ENCODE measurements around the gene CCDC87. TPM values are rescaled to one million over a fixed set of nuclear protein-coding genes. Genes with fewer than 3 reads are reported as not detected.
A peak's percentile ranks its signal among the peaks of the same experiment; 100 is the strongest.
"Not testable (repeated sequence)": the region's sequence is repeated elsewhere in the genome, so short reads cannot be mapped to it uniquely, and the experiment has no call there.

The CCDC87 gene
- total RNA-seq, 1 donor from 2014 or later: 0.31 TPM

- TF ChIP-seq CTCF (IDR thresholded peaks at IDR 0.05): no peak
- Mint-ChIP-seq H3K36me3 (ENCODE audit: low read depth) (peaks cover 45% of the 10 kb centered on the region), H3K27ac (peak overlapping the region; percentile 19), H3K4me3 (no peak overlapping the region), H3K4me1 (peaks cover 35% of the 10 kb centered on the region), H3K9me3 (no peaks in the 10 kb centered on the region), H3K27me3 (no peaks in the 10 kb centered on the region)
- ChIA-PET POLR2A (interaction anchor here (0.6 to 1.2 kb wide), 2 partner anchors 135 to 289 kb away, joined by 3 read pairs; no protein-coding TSS in a partner anchor), CTCF (no interaction called here)
- DNase-seq: no peak
- ATAC-seq (ENCODE audit: low read depth): no peak
- intact Hi-C loops (cut with micrococcal nuclease): loop anchor here (10.0 kb wide), 1 partner anchor 302 kb away; the partner anchor contains the start of gene RCE1
These were observed 50.5 kb downstream of the CCDC87 start for GRCh38 chr11:66542362-66542761.

GRCh38 chr11:66541892-66542291 lies 51.0 kb downstream of the CCDC87 start:
- H3K4me1 Mint-ChIP-seq: peaks cover 34% of the 10 kb centered on the region
- no peak overlapping the region for H3K4me3 Mint-ChIP-seq
- TF ChIP-seq CTCF (IDR thresholded peaks at IDR 0.05): no peak
- ATAC-seq (ENCODE audit: low read depth) (no peak), DNase-seq (no peak)
- CTCF ChIA-PET: no interaction called here
- intact Hi-C loops (cut with micrococcal nuclease): loop anchor here (10.0 kb wide), 1 partner anchor 303 kb away; the partner anchor contains the start of gene RCE1
- no peaks in the 10 kb centered on the region for H3K9me3 Mint-ChIP-seq
- POLR2A ChIA-PET: interaction anchor here (0.6 to 1.2 kb wide), 2 partner anchors 135 to 290 kb away, joined by 3 read pairs; no protein-coding TSS in a partner anchor
- peaks cover 50% of the 10 kb centered on the region for H3K36me3 Mint-ChIP-seq (ENCODE audit: low read depth)
- H3K27me3 Mint-ChIP-seq: no peaks in the 10 kb centered on the region
- peak overlapping the region; percentile 21 for H3K27ac Mint-ChIP-seq

GRCh38 chr11:66540598-66540997 lies 52.3 kb downstream of the CCDC87 start:
- intact Hi-C loops (cut with micrococcal nuclease): loop anchor here (10.0 kb wide), 1 partner anchor 304 kb away; the partner anchor contains the start of gene RCE1
- peaks cover 29% of the 10 kb centered on the region for H3K4me1 Mint-ChIP-seq
- DNase-seq; H3K27ac Mint-ChIP-seq; CTCF ChIA-PET; H3K9me3 Mint-ChIP-seq; H3K4me3 Mint-ChIP-seq; H3K27me3 Mint-ChIP-seq; ATAC-seq (ENCODE audit: low read depth): not testable (repeated sequence)
- POLR2A ChIA-PET: interaction anchor here (0.7 kb wide), 1 partner anchor 15 kb away, joined by 3 read pairs; no protein-coding TSS in a partner anchor
- peaks cover 63% of the 10 kb centered on the region for H3K36me3 Mint-ChIP-seq (ENCODE audit: low read depth)

Other genes with a start within 250 kb of the CCDC87 start
- 56.9 and 59.2 TPM in 2 replicates for gene BRMS1, start 248.0 kb downstream of the CCDC87 start, total RNA-seq
- gene B4GAT1, start 245.4 kb downstream of the CCDC87 start, total RNA-seq: 1.9 TPM in 2 replicates
- 13.5 and 17.1 TPM in 2 replicates for gene SLC29A2, start 221.3 kb downstream of the CCDC87 start, total RNA-seq
- gene NPAS4, start 172.0 kb downstream of the CCDC87 start, total RNA-seq: not detected in 2 replicates
- gene MRPL11, start 154.2 kb downstream of the CCDC87 start, total RNA-seq: 62.6 and 74.3 TPM in 2 replicates
- 8.5 and 9.1 TPM in 2 replicates for gene PELI3, start 126.2 kb downstream of the CCDC87 start, total RNA-seq
- 62.2 and 63.3 TPM in 2 replicates for gene DPP3, start 112.6 kb downstream of the CCDC87 start, total RNA-seq
- gene BBS1, start 82.4 kb downstream of the CCDC87 start, total RNA-seq: 30.5 and 38.8 TPM in 2 replicates
- 14.6 and 19.0 TPM in 2 replicates for gene ZDHHC24, start 47.0 kb downstream of the CCDC87 start, total RNA-seq
- 0.10 TPM in 1 of 2 replicates, not detected in the other for gene ACTN3, start 46.2 kb downstream of the CCDC87 start, total RNA-seq
- 2.0 and 3.6 TPM in 2 replicates for gene CTSF, start 24.5 kb downstream of the CCDC87 start, total RNA-seq
- 59.0 and 65.3 TPM in 2 replicates for gene CCS, start 122 bp upstream of the CCDC87 start, total RNA-seq
- 147 and 160 TPM in 2 replicates for gene RBM14, start 23.6 kb upstream of the CCDC87 start, total RNA-seq
- 197 and 202 TPM in 2 replicates for gene RBM4, start 45.6 kb upstream of the CCDC87 start, total RNA-seq
- gene RBM4B, start 84.8 kb upstream of the CCDC87 start, total RNA-seq: 30.8 and 34.4 TPM in 2 replicates
- gene SPTBN2, start 136.2 kb upstream of the CCDC87 start, total RNA-seq: 1.2 and 3.0 TPM in 2 replicates